B cell (primary cell): ENCODE measurements around the gene SLC17A8.

Experiments used
- CTCF ChIP-seq: fragments of 200-600 bp; IDR thresholded peaks from one replicate; pipeline ENCODE4 v1.8.0; 2022; ENCODE audit warnings: antibody characterized with exemption, mild to moderate bottlenecking
- EZH2 ChIP-seq: IDR thresholded peaks from 2 replicates; pipeline ENCODE4 v1.6.1; 2012; ENCODE audit warnings: borderline replicate concordance, low read depth, mild to moderate bottlenecking, moderate library complexity, low read length; ENCODE audit not compliant: insufficient read depth, poor library complexity, severe bottlenecking

- no peak for TF ChIP-seq CTCF
- TF ChIP-seq EZH2 = no peak
Observed at GRCh38 chr12:100346660-100347059, 10.2 kb upstream of the SLC17A8 start.
